HepG2 (cell line): ENCODE data around the gene PRKCB. TPM values are rescaled to one million over a fixed set of nuclear protein-coding genes. Genes with fewer than 3 reads are reported as not detected.
A peak's percentile ranks its signal among the peaks of the same experiment; 100 is the strongest.

ENCODE experiments used
- ARNT2 ChIP-seq: sonication (generic); formaldehyde crosslinking; IDR thresholded peaks from 2 replicates; pipeline ENCODE4 v1.8.0; 2022; ENCODE audit warnings: mild to moderate bottlenecking, low read depth, missing genetic modification reagents, moderate library complexity
- DPF2 ChIP-seq: sonication (generic); formaldehyde crosslinking; IDR thresholded peaks from 2 replicates; pipeline ENCODE4 v1.4.0; 2020; ENCODE audit warnings: mild to moderate bottlenecking, low read depth, missing genetic modification reagents, borderline replicate concordance
- ELF3 ChIP-seq: IDR thresholded peaks from 2 replicates; pipeline ENCODE4 v1.6.1; 2016; ENCODE audit warnings: missing genetic modification reagents, missing compliant biosample characterization
- FOXA3 ChIP-seq: IDR thresholded peaks from 2 replicates; pipeline ENCODE4 v1.6.1; 2016; ENCODE audit warnings: missing genetic modification reagents, missing compliant biosample characterization
- GABPB1 ChIP-seq: IDR thresholded peaks from 2 replicates; pipeline ENCODE4 v1.6.1; 2016; ENCODE audit warnings: mild to moderate bottlenecking, missing genetic modification reagents, moderate library complexity, missing compliant biosample characterization
- HNRNPH1 ChIP-seq: fragments of 200-400 bp; formaldehyde crosslinking; optimal IDR thresholded peaks from 2 replicates; pipeline ENCODE3; 2017; ENCODE audit warnings: mild to moderate bottlenecking, low read depth, low read length
- JUN ChIP-seq: sonication (generic); formaldehyde crosslinking; IDR thresholded peaks from 2 replicates; pipeline ENCODE4 v1.4.0; 2020; ENCODE audit warnings: mild to moderate bottlenecking, missing genetic modification reagents
- KLF13 ChIP-seq: sonication (generic); formaldehyde crosslinking; IDR thresholded peaks from 2 replicates; pipeline ENCODE4 v1.4.0; 2020; ENCODE audit warnings: mild to moderate bottlenecking, missing genetic modification reagents
- MTF1 ChIP-seq: sonication (generic); formaldehyde crosslinking; IDR thresholded peaks from 2 replicates; pipeline ENCODE4 v1.5.0; 2020; ENCODE audit warnings: missing genetic modification reagents
- NFKB2 ChIP-seq: sonication (generic); formaldehyde crosslinking; IDR thresholded peaks from 2 replicates; pipeline ENCODE4 v1.4.0; 2020; ENCODE audit warnings: missing genetic modification reagents, borderline replicate concordance
- U2AF2 ChIP-seq: fragments of 200-400 bp; formaldehyde crosslinking; IDR thresholded peaks from 2 replicates; pipeline ENCODE4 v1.6.1; 2017; ENCODE audit warnings: low read depth, mild to moderate bottlenecking, low read length
- ZFY ChIP-seq: sonication (generic); formaldehyde crosslinking; IDR thresholded peaks from 2 replicates; pipeline ENCODE4 v1.4.0; 2020; ENCODE audit warnings: missing genetic modification reagents
- ZNF10 ChIP-seq: sonication (generic); formaldehyde crosslinking; IDR thresholded peaks from 2 replicates; pipeline ENCODE4 v1.4.0; 2020; ENCODE audit warnings: mild to moderate bottlenecking, low read depth, missing genetic modification reagents, borderline replicate concordance
- ZNF33A ChIP-seq: sonication (generic); formaldehyde crosslinking; IDR thresholded peaks from 2 replicates; pipeline ENCODE4 v1.5.1; 2020; ENCODE audit warnings: missing genetic modification reagents, mild to moderate bottlenecking, moderate library complexity, borderline replicate concordance
- ZNF430 ChIP-seq: sonication (generic); formaldehyde crosslinking; IDR thresholded peaks from 2 replicates; pipeline ENCODE4 v1.9.0; 2021; ENCODE audit warnings: mild to moderate bottlenecking, missing genetic modification reagents
- ZNF567 ChIP-seq: sonication (generic); formaldehyde crosslinking; IDR thresholded peaks from 2 replicates; pipeline ENCODE4 v1.8.1; 2023; ENCODE audit warnings: mild to moderate bottlenecking, missing genetic modification reagents, borderline replicate concordance
- ZNF7 ChIP-seq: IDR thresholded peaks from 2 replicates; pipeline ENCODE4 v1.6.1; 2016; ENCODE audit warnings: missing biosample characterization, missing genetic modification reagents
- ZNF737 ChIP-seq: sonication (generic); formaldehyde crosslinking; IDR thresholded peaks from 2 replicates; pipeline ENCODE4 v1.5.0; 2020; ENCODE audit warnings: missing genetic modification reagents, mild to moderate bottlenecking, borderline replicate concordance
- ZSCAN21 ChIP-seq: sonication (generic); formaldehyde crosslinking; IDR thresholded peaks from 2 replicates; pipeline ENCODE4 v1.8.0; 2022; ENCODE audit warnings: mild to moderate bottlenecking, missing genetic modification reagents, moderate library complexity, borderline replicate concordance
- ZSCAN25 ChIP-seq: sonication (generic); formaldehyde crosslinking; IDR thresholded peaks from 2 replicates; pipeline ENCODE4 v1.8.0; 2022; ENCODE audit warnings: mild to moderate bottlenecking, missing genetic modification reagents
- polyA plus RNA-seq, 8 experiments: library from polyadenylated mRNA; depleted of rRNA in 3 of 8; stranded (reverse) in 7 of 8; unstranded in 1 of 8; fragments of >200 nt; fragmentation: Illumina TruSeq in 4 of 8; extraction: Trizol in 4 of 8; gene quantifications; 2 replicates each; pipeline versions ENCODE4 v1.2.1 to v1.2.3, GENCODE V29; 2011 to 2016; ENCODE audit warnings: low read depth in 4 of 8, missing spikeins in 1 of 8, mixed read lengths in 1 of 8; ENCODE audit not compliant: insufficient read depth in 1 of 8
- total RNA-seq, 5 experiments: library from RNA; depleted of rRNA; stranded (reverse); fragments of >200 nt; fragmentation: Illumina TruSeq; extraction: Trizol; gene quantifications; 2 replicates each; pipeline ENCODE4 v1.2.3, GENCODE V29; 2016; ENCODE audit warnings: low read depth in 1 of 5
- TF ChIP-seq, protein P1 (sequence below): sonication (generic); formaldehyde crosslinking; IDR thresholded peaks from 2 replicates; pipeline ENCODE4 v1.9.0; 2021; ENCODE audit warnings: missing genetic modification reagents, borderline replicate concordance
- TF ChIP-seq, protein P2 (sequence below): sonication (generic); formaldehyde crosslinking; IDR thresholded peaks from 2 replicates; pipeline ENCODE4 v1.4.0; 2020; ENCODE audit warnings: missing genetic modification reagents, mild to moderate bottlenecking, borderline replicate concordance
- TF ChIP-seq, protein P3 (sequence below): sonication (generic); formaldehyde crosslinking; IDR thresholded peaks from 2 replicates; pipeline ENCODE4 v1.4.0; 2020; ENCODE audit warnings: missing genetic modification reagents
- TF ChIP-seq, protein P4 (sequence below): sonication (generic); formaldehyde crosslinking; IDR thresholded peaks from 2 replicates; pipeline ENCODE4 v1.5.0; 2020; ENCODE audit warnings: missing genetic modification reagents
- TF ChIP-seq, protein P5 (sequence below): sonication (generic); formaldehyde crosslinking; IDR thresholded peaks from 2 replicates; pipeline ENCODE4 v1.8.1; 2023; ENCODE audit warnings: mild to moderate bottlenecking, missing genetic modification reagents

Gene PRKCB
- total and polyA plus RNA-seq, 2 of the 13 experiments (the other 11 are each of a cell fraction or from before 2014, with no cell fraction given) = 0.01 TPM; not detected in 1

DNA sequence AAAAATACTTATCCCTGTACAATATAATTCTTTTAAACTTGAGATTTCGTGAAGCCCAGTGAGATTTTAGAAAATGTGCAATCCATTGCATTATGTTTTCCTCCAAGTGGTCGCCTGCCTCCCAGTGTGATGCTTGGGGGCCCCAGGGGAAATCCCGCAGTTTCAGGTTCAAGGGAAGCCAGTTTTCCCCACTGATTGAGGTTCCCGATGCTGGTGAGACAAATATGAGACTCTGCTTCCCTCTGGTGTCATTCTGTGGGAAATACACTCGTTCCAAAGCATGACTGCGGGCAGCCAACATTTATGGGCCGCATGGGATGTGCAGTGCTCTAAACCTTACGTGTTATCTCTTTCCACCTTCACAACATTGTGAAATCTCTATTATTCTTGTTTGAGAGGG, 200.8 kb downstream of the PRKCB start (continued):
- TF ChIP-seq, protein P1, sequence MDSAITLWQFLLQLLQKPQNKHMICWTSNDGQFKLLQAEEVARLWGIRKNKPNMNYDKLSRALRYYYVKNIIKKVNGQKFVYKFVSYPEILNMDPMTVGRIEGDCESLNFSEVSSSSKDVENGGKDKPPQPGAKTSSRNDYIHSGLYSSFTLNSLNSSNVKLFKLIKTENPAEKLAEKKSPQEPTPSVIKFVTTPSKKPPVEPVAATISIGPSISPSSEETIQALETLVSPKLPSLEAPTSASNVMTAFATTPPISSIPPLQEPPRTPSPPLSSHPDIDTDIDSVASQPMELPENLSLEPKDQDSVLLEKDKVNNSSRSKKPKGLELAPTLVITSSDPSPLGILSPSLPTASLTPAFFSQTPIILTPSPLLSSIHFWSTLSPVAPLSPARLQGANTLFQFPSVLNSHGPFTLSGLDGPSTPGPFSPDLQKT (CRISPR knock-in tag) = no peak
- no peak for TF ChIP-seq ZSCAN25 (CRISPR knock-in tag)
- no peak for TF ChIP-seq DPF2 (CRISPR knock-in tag)
- TF ChIP-seq NFKB2 (CRISPR knock-in tag) = no peak
- TF ChIP-seq U2AF2 = no peak
- TF ChIP-seq, protein P2, sequence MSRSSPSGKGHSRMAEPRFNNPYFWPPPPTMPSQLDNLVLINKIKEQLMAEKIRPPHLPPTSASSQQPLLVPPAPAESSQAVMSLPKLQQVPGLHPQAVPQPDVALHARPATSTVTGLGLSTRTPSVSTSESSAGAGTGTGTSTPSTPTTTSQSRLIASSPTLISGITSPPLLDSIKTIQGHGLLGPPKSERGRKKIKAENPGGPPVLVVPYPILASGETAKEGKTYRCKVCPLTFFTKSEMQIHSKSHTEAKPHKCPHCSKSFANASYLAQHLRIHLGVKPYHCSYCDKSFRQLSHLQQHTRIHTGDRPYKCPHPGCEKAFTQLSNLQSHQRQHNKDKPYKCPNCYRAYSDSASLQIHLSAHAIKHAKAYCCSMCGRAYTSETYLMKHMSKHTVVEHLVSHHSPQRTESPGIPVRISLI (CRISPR knock-in tag) = no peak
- TF ChIP-seq ZFY (CRISPR knock-in tag) = no peak
- no peak for TF ChIP-seq ZNF430 (CRISPR knock-in tag)
- no peak for TF ChIP-seq JUN (CRISPR knock-in tag)
- peak; percentile 32; the same call in 1 of the 2 replicates for TF ChIP-seq ELF3 (CRISPR knock-in tag)
- no peak for TF ChIP-seq ZNF737 (CRISPR knock-in tag)
- TF ChIP-seq ZSCAN21 (CRISPR knock-in tag) = no peak
- no peak for TF ChIP-seq ZNF7
- TF ChIP-seq GABPB1 (CRISPR knock-in tag) = no peak
- TF ChIP-seq ZNF33A (CRISPR knock-in tag) = no peak
- no peak for TF ChIP-seq HNRNPH1
- TF ChIP-seq FOXA3 (CRISPR knock-in tag) = no peak
- no peak for TF ChIP-seq KLF13 (CRISPR knock-in tag)
- TF ChIP-seq ZNF10 (CRISPR knock-in tag) = no peak
- TF ChIP-seq, protein P3, sequence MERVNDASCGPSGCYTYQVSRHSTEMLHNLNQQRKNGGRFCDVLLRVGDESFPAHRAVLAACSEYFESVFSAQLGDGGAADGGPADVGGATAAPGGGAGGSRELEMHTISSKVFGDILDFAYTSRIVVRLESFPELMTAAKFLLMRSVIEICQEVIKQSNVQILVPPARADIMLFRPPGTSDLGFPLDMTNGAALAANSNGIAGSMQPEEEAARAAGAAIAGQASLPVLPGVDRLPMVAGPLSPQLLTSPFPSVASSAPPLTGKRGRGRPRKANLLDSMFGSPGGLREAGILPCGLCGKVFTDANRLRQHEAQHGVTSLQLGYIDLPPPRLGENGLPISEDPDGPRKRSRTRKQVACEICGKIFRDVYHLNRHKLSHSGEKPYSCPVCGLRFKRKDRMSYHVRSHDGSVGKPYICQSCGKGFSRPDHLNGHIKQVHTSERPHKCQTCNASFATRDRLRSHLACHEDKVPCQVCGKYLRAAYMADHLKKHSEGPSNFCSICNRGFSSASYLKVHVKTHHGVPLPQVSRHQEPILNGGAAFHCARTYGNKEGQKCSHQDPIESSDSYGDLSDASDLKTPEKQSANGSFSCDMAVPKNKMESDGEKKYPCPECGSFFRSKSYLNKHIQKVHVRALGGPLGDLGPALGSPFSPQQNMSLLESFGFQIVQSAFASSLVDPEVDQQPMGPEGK (CRISPR knock-in tag) = no peak
- TF ChIP-seq, protein P4, sequence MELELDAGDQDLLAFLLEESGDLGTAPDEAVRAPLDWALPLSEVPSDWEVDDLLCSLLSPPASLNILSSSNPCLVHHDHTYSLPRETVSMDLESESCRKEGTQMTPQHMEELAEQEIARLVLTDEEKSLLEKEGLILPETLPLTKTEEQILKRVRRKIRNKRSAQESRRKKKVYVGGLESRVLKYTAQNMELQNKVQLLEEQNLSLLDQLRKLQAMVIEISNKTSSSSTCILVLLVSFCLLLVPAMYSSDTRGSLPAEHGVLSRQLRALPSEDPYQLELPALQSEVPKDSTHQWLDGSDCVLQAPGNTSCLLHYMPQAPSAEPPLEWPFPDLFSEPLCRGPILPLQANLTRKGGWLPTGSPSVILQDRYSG (CRISPR knock-in tag) = no peak
- TF ChIP-seq MTF1 (CRISPR knock-in tag) = no peak
- TF ChIP-seq ARNT2 (CRISPR knock-in tag) = no peak
- TF ChIP-seq, protein P5, sequence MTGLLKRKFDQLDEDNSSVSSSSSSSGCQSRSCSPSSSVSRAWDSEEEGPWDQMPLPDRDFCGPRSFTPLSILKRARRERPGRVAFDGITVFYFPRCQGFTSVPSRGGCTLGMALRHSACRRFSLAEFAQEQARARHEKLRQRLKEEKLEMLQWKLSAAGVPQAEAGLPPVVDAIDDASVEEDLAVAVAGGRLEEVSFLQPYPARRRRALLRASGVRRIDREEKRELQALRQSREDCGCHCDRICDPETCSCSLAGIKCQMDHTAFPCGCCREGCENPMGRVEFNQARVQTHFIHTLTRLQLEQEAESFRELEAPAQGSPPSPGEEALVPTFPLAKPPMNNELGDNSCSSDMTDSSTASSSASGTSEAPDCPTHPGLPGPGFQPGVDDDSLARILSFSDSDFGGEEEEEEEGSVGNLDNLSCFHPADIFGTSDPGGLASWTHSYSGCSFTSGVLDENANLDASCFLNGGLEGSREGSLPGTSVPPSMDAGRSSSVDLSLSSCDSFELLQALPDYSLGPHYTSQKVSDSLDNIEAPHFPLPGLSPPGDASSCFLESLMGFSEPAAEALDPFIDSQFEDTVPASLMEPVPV (CRISPR knock-in tag) = no peak
- TF ChIP-seq ZNF567 (CRISPR knock-in tag) = no peak
